K562 (cell line): ENCODE results near the gene KLHDC7B. TPM values are rescaled to one million over a fixed set of nuclear protein-coding genes. Genes with fewer than 3 reads are reported as not detected.

Experiments used
- RBM34 ChIP-seq: fragments of 200-400 bp; formaldehyde crosslinking; IDR thresholded peaks from 2 replicates; pipeline ENCODE4 v1.6.1; 2018; ENCODE audit warnings: low read length, borderline replicate concordance; ENCODE audit not compliant: insufficient read depth
- SAP30 ChIP-seq: fragments of 200-600 bp; sonication (generic); IDR thresholded peaks from 2 replicates; pipeline ENCODE4 v1.6.1; 2012; ENCODE audit warnings: borderline replicate concordance, low read depth, mild to moderate bottlenecking, moderate library complexity, low read length, control low read depth, inconsistent platforms; ENCODE audit not compliant: insufficient read depth, poor library complexity, severe bottlenecking
- SMARCA5 ChIP-seq: fragments of 450-650 bp; IDR thresholded peaks from 2 replicates; pipeline ENCODE4 v1.6.1; 2016
- ZBTB7A ChIP-seq: IDR thresholded peaks from 2 replicates; pipeline ENCODE4 v1.6.1; 2011; ENCODE audit warnings: low read depth, mild to moderate bottlenecking, low read length, moderate library complexity, borderline replicate concordance; ENCODE audit not compliant: control insufficient read depth
- ZSCAN32 ChIP-seq: fragments of 450-650 bp; formaldehyde crosslinking; IDR thresholded peaks from 2 replicates; pipeline ENCODE4 v1.4.0; 2020; ENCODE audit warnings: mild to moderate bottlenecking, moderate library complexity
- polyA plus RNA-seq, 8 experiments: library from polyadenylated mRNA; depleted of rRNA in 4 of 8; stranded (reverse) in 5 of 8; unstranded in 3 of 8; fragments of >200 nt; fragmentation: Nextera tagmentation in 2 of 8; fragmentation: Illumina TruSeq in 1 of 8; extraction: Ambion mirVana in 2 of 8; extraction: Trizol in 1 of 8; gene quantifications; 2 replicates each; pipeline versions ENCODE4 v1.2.1 to v1.2.3, GENCODE V29; 2011 to 2014; ENCODE audit warnings: inconsistent platforms in 1 of 8, missing spikeins in 1 of 8
- total RNA-seq, 7 experiments: library from RNA; depleted of rRNA in 6 of 7; stranded (reverse); fragments of >200 nt in 6 of 7; fragmentation: Illumina TruSeq in 2 of 7; extraction: Trizol in 2 of 7; gene quantifications; 2 replicates each; pipeline versions ENCODE4 v1.2.1 to v1.2.3, GENCODE V29; 2011 to 2021; ENCODE audit warnings: low replicate concordance in 1 of 7
- TF ChIP-seq, protein P1 (sequence below): sonication (generic); formaldehyde crosslinking; IDR thresholded peaks from 2 replicates; pipeline ENCODE4 v1.8.0; 2023; ENCODE audit warnings: mild to moderate bottlenecking, missing genetic modification reagents
- TF ChIP-seq, protein P2 (sequence below), 2 experiments: fragments of 450-650 bp in 1 of 2; IDR thresholded peaks; 2 replicates each; pipeline ENCODE4 v1.6.1; 2011 to 2017; ENCODE audit warnings: low read depth in 2 of 2, antibody characterized with exemption in 1 of 2, borderline replicate concordance in 1 of 2, low read length in 1 of 2, mild to moderate bottlenecking in 1 of 2, mixed read lengths in 1 of 2; ENCODE audit not compliant: control insufficient read depth in 1 of 2
- TF ChIP-seq, protein P3 (sequence below): sonication (generic); formaldehyde crosslinking; IDR thresholded peaks from 2 replicates; pipeline ENCODE4 v1.9.0; 2022; ENCODE audit warnings: mild to moderate bottlenecking, missing genetic modification reagents
- TF ChIP-seq, protein P4 (sequence below): fragments of 450-650 bp; IDR thresholded peaks from 2 replicates; pipeline ENCODE4 v1.6.1; 2017; ENCODE audit warnings: mild to moderate bottlenecking, moderate library complexity
- TF ChIP-seq, protein P5 (sequence below): fragments of 450-650 bp; formaldehyde crosslinking; IDR thresholded peaks from 2 replicates; pipeline ENCODE4 v1.4.0; 2020; ENCODE audit warnings: mild to moderate bottlenecking, moderate library complexity
- TF ChIP-seq, protein P6 (sequence below): sonication (generic); formaldehyde crosslinking; IDR thresholded peaks from 2 replicates; pipeline ENCODE4 v1.8.0; 2022; ENCODE audit warnings: missing genetic modification reagents, mild to moderate bottlenecking, moderate library complexity, borderline replicate concordance

Gene KLHDC7B
- total and polyA plus RNA-seq, 9 of the 15 experiments (the other 6 are each of a cell fraction or from before 2014, with no cell fraction given), result 0.04 to 0.22 (median 0.05) TPM; not detected in 4

DNA sequence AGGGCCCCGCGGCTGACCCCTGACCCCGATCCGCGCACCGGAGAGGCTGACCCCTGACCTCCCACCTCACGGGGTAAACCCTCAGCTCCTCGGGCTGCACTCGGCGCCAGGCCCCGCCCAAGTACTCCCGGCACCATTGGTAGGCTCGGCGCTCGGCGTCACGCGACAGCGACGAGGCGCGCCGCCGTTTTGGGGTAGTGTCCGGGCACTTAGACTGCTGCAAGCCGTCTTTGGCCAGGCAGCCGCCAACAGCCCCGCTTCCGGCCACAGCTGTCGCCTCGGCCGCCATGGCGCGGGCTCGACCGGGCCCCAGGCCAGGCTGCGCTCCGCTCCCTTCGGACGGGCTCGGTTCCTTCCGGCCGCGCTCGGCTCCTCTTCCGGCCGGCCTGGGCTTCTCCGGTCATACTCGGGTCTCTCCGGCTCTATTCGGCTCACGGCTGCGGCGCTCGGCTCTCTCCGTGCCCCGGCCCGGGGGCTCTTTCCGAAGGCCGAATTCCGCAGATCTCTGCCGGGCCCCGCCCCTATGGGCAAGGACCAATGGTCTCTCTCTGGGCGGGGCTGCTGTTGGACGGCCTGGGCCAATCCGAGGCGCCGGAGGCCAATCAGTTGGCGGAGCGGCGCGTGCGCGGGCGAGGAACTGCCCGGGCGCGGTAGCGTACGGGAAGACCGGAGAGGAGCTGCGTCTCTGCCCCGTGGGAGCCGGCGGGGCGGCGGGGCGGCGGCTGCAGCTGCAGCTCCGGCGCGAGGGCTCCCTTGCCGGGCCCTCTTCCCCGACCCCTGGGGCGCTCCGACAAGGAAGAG is 37.0 kb downstream of the KLHDC7B start, which contains the start of gene CHKB (continued):
- TF ChIP-seq, protein P1, sequence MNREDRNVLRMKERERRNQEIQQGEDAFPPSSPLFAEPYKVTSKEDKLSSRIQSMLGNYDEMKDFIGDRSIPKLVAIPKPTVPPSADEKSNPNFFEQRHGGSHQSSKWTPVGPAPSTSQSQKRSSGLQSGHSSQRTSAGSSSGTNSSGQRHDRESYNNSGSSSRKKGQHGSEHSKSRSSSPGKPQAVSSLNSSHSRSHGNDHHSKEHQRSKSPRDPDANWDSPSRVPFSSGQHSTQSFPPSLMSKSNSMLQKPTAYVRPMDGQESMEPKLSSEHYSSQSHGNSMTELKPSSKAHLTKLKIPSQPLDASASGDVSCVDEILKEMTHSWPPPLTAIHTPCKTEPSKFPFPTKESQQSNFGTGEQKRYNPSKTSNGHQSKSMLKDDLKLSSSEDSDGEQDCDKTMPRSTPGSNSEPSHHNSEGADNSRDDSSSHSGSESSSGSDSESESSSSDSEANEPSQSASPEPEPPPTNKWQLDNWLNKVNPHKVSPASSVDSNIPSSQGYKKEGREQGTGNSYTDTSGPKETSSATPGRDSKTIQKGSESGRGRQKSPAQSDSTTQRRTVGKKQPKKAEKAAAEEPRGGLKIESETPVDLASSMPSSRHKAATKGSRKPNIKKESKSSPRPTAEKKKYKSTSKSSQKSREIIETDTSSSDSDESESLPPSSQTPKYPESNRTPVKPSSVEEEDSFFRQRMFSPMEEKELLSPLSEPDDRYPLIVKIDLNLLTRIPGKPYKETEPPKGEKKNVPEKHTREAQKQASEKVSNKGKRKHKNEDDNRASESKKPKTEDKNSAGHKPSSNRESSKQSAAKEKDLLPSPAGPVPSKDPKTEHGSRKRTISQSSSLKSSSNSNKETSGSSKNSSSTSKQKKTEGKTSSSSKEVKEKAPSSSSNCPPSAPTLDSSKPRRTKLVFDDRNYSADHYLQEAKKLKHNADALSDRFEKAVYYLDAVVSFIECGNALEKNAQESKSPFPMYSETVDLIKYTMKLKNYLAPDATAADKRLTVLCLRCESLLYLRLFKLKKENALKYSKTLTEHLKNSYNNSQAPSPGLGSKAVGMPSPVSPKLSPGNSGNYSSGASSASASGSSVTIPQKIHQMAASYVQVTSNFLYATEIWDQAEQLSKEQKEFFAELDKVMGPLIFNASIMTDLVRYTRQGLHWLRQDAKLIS (CRISPR knock-in tag), result 0 out of 2 replicates have a peak, but pooled peaks have one; percentile 27
- TF ChIP-seq ZSCAN32 (CRISPR knock-in tag) (no peak), SAP30 (peak; percentile 43), ZBTB7A (peak; percentile 73; the same call in 1 of the 2 replicates), SMARCA5 (no peak), RBM34 (peak; percentile 82; the same call in 1 of the 2 replicates)
- TF ChIP-seq, protein P2, sequence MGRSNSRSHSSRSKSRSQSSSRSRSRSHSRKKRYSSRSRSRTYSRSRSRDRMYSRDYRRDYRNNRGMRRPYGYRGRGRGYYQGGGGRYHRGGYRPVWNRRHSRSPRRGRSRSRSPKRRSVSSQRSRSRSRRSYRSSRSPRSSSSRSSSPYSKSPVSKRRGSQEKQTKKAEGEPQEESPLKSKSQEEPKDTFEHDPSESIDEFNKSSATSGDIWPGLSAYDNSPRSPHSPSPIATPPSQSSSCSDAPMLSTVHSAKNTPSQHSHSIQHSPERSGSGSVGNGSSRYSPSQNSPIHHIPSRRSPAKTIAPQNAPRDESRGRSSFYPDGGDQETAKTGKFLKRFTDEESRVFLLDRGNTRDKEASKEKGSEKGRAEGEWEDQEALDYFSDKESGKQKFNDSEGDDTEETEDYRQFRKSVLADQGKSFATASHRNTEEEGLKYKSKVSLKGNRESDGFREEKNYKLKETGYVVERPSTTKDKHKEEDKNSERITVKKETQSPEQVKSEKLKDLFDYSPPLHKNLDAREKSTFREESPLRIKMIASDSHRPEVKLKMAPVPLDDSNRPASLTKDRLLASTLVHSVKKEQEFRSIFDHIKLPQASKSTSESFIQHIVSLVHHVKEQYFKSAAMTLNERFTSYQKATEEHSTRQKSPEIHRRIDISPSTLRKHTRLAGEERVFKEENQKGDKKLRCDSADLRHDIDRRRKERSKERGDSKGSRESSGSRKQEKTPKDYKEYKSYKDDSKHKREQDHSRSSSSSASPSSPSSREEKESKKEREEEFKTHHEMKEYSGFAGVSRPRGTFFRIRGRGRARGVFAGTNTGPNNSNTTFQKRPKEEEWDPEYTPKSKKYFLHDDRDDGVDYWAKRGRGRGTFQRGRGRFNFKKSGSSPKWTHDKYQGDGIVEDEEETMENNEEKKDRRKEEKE (IDR thresholded peaks at IDR 0.05; ENCODE audit: borderline replicate concordance in 1 of 2, control insufficient read depth in 1 of 2, low read depth in 2 of 2, low read length in 1 of 2), result no peak
- TF ChIP-seq, protein P3, sequence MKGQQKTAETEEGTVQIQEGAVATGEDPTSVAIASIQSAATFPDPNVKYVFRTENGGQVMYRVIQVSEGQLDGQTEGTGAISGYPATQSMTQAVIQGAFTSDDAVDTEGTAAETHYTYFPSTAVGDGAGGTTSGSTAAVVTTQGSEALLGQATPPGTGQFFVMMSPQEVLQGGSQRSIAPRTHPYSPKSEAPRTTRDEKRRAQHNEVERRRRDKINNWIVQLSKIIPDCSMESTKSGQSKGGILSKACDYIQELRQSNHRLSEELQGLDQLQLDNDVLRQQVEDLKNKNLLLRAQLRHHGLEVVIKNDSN (CRISPR knock-in tag), result peak; percentile 53
- TF ChIP-seq, protein P4, sequence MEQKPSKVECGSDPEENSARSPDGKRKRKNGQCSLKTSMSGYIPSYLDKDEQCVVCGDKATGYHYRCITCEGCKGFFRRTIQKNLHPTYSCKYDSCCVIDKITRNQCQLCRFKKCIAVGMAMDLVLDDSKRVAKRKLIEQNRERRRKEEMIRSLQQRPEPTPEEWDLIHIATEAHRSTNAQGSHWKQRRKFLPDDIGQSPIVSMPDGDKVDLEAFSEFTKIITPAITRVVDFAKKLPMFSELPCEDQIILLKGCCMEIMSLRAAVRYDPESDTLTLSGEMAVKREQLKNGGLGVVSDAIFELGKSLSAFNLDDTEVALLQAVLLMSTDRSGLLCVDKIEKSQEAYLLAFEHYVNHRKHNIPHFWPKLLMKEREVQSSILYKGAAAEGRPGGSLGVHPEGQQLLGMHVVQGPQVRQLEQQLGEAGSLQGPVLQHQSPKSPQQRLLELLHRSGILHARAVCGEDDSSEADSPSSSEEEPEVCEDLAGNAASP, result no peak
- TF ChIP-seq, protein P5, sequence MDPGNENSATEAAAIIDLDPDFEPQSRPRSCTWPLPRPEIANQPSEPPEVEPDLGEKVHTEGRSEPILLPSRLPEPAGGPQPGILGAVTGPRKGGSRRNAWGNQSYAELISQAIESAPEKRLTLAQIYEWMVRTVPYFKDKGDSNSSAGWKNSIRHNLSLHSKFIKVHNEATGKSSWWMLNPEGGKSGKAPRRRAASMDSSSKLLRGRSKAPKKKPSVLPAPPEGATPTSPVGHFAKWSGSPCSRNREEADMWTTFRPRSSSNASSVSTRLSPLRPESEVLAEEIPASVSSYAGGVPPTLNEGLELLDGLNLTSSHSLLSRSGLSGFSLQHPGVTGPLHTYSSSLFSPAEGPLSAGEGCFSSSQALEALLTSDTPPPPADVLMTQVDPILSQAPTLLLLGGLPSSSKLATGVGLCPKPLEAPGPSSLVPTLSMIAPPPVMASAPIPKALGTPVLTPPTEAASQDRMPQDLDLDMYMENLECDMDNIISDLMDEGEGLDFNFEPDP (CRISPR knock-in tag), result no peak
- TF ChIP-seq, protein P6, sequence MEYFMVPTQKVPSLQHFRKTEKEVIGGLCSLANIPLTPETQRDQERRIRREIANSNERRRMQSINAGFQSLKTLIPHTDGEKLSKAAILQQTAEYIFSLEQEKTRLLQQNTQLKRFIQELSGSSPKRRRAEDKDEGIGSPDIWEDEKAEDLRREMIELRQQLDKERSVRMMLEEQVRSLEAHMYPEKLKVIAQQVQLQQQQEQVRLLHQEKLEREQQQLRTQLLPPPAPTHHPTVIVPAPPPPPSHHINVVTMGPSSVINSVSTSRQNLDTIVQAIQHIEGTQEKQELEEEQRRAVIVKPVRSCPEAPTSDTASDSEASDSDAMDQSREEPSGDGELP (CRISPR knock-in tag), result peak; percentile 63; the same call in 1 of the 2 replicates
